Fibroblast of villous mesenchyme (primary cell): Measurements from ENCODE around the gene MGST3. TPM values are rescaled to one million over a fixed set of nuclear protein-coding genes. Genes with fewer than 3 reads are reported as not detected.

ENCODE experiments used
- DNase-seq: peaks from one replicate; pipeline ENCODE4 v3.0.0-alpha.2; 2010; ENCODE audit warnings: low read depth
- H3K4me3 ChIP-seq: 2 replicates; pipeline ENCODE4 v1.5.1; 2011; ENCODE audit warnings: low read depth, mild to moderate bottlenecking, low read length
- CTCF ChIP-seq: IDR thresholded peaks from 2 replicates; pipeline ENCODE4 v1.5.1; 2012; ENCODE audit warnings: low read depth, mild to moderate bottlenecking, low read length; ENCODE audit not compliant: insufficient read depth
- total RNA-seq: library from RNA; depleted of rRNA; stranded (reverse); fragments of >200 nt; gene quantifications from 2 replicates; pipeline ENCODE4 v1.2.3, GENCODE V29; 2012

The MGST3 gene
- total RNA-seq, 1 donor, result 126 TPM

GRCh38 chr1:165686971-165687433 is 56.0 kb downstream of the MGST3 start:
- TF ChIP-seq CTCF, result no peak
- DNase-seq, result no peak
- H3K4me3 ChIP-seq, result no peak overlapping the region

GRCh38 chr1:165688046-165688445 is 57.0 kb downstream of the MGST3 start:
- H3K4me3 ChIP-seq, result no peak overlapping the region
- no peak for TF ChIP-seq CTCF
- no peak for DNase-seq

DNA sequence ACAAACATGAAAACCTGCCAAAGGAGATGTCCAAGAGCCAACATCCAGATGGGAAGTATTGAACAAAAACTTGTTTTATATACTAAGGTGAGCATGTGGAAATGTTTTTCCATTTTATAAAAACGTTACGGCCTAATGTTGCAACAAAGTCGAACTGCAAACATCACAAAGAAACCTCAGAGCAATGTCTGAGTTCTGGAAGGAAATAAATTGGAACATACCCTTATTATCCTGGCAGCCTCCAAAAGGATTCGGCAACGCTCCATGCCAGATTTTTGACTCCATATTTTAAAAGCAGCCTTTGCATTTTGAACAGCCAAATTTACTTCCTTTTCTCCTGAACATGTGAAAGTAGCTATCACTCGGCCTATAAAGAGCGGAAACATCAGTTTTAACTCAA is 64.0 kb downstream of the MGST3 start:
- H3K4me3 ChIP-seq, result no peak overlapping the region
- peak; percentile 30 for DNase-seq

GRCh38 chr1:165696625-165697100 is 65.6 kb downstream of the MGST3 start:
- peak overlapping the region; percentile 82 for H3K4me3 ChIP-seq
- no peak for TF ChIP-seq CTCF
- DNase-seq, result peak; percentile 96

More for the DNA sequence above, 64.0 kb downstream of the MGST3 start:
- TF ChIP-seq CTCF, result no peak

DNA sequence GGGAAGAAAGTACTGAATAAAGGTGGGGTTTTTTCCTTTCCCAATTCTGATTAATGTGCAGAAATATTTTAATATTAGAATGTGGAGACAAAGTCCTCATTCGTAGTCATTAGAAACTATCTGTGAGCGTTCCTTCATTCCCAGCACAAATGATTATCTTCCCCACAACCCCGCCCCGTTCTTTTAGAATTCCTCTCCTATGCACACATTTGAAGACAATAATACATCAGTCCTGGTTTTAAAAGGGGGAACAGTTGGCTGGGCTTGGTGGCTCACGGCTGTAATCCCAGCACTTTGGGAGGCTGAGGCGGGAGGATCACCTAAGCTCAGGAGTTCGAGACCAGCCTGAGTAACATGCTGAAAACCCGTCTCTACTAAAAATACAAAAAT is 66.5 kb downstream of the MGST3 start:
- peak; percentile 22 for DNase-seq
- H3K4me3 ChIP-seq, result peak overlapping the region; percentile 82
- TF ChIP-seq CTCF, result no peak

- peak within 1 kb of the TSS; percentile 82 for H3K4me3 ChIP-seq
- TF ChIP-seq CTCF, result peak; percentile 34
- peak; percentile 82 for DNase-seq
These were observed 67.1 kb downstream of the MGST3 start, which contains the start of gene ALDH9A1 for GRCh38 chr1:165697881-165698760. ALDH9A1 (minus strand) TSS chr1:165698562; CDS start chr1:165698558, 4 bp downstream.

GRCh38 chr1:165698761-165699052 is 67.7 kb downstream of the MGST3 start:
- TF ChIP-seq CTCF, result no peak
- peak overlapping the region; percentile 82 for H3K4me3 ChIP-seq
- DNase-seq, result no peak
